ENCODE measurements around the gene MDGA2.
A peak's percentile ranks its signal among the peaks of the same experiment; 100 is the strongest.

MDGA2 gene

DNA sequence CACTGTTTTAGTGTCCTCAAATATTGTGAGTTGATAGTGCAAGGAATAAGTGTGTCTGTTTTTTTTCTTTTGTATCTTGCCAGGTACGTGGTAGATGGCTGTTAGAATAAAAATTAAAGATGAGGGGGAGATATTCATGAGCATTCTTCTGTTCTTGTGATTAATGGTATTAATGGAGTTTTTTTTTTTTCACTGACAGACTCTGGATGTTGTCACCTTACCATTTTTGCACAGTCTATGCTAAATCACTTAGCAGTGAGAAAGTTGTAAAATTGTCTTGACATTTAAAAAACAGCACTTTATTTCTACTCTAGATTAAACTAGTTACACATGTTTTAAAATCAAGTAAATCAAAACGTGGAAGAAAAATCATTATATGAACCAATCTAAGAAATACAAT is 204.3 kb downstream of the MDGA2 start:
- DNase-seq, result no peak

DNA sequence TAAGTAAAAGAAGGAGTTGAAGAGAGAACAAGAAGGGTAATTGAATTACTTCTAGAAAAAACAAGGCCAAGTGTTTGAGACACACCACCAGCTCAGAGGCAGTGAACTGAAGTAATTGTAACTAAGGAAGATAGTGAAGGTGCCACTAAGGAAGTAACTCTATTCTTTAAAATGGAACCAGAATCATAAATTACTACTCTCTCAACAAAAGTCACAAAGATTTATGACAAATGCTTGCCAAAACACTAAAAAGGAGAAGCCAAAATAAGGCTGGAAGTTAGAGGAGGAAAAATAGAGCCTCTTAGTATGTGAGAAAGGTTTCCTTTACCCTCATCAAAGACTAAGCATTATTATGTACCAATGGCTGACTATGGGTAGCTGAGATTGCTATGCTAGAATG is 208.5 kb downstream of the MDGA2 start:
- DNase-seq, result no peak

DNA sequence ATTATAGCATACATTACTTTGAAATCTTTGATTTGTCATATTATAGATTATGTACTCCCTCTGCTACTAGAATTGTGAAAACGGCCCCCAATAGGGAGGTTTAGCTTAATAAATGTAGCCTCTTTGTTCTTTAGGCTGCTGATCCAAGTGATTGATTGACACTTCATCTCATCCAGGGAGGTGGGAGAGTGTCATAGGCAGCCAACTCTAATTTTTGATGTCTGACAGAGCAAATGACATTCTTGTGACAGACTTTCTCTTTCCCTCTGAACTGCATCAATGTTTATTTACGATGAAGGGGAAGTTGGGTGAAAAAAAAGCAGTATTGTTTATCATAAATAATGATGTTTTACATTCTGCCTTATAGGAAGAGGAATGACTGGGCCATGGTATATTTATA is 221.4 kb downstream of the MDGA2 start:
- DNase-seq, result no peak

DNA sequence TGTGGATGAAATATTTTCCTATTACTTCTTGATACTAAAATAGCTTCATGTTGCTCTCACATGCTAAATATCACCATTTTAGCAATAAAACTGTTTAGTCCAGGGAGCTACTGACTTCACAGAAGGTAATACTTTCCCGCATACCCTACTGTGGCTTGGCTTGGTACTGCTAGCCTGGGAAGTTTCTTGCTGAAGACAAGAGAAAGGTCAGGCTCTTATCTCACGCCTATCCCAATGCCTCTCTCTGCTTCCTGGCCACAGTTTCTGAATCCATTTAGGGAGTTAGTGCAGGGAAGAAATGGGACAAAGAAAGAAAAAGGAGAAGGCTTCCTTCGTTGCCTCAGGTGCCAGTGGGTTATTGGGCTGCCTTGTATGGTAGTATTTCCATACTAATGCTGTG is 228.3 kb downstream of the MDGA2 start:
- DNase-seq, result no peak

DNA sequence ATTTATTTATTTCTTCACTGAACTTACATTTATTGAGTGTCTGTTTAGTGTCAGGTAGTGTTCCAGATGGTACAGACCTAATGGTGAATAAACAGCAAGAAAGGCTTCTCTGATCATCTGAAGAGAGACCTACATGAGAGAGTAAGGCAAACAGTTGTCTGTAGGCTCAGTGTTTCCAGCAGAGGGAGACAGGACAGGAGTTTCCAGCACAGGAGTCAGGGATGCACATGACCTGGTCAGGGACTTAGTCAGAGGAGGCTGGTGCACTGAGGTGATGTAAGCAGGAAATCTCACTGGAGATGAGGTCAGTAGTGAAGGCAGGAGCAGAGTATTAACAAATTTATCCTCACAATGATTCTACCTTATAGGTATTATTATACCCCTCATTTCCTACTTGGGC is 233.2 kb downstream of the MDGA2 start:
- no peak for DNase-seq

DNA sequence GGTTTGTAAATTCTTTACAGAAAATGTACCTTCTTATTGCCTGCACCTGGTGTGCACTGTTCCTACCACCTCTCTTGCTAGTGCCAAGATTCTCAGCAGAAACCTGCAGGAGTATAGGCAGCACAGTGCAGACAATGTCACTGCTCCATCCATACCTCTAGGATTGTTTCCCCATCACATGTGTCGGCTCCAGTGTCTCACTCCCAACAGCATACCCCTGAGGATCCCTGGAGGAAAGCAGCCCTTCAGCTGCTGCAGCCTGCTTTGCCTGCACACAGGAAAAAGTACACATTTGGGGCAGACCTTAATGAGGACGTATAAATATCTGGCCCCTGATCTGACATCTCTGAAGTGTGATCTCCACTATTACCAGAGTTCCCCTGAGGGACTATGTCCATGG is 235.5 kb downstream of the MDGA2 start:
- DNase-seq, result no peak

DNA sequence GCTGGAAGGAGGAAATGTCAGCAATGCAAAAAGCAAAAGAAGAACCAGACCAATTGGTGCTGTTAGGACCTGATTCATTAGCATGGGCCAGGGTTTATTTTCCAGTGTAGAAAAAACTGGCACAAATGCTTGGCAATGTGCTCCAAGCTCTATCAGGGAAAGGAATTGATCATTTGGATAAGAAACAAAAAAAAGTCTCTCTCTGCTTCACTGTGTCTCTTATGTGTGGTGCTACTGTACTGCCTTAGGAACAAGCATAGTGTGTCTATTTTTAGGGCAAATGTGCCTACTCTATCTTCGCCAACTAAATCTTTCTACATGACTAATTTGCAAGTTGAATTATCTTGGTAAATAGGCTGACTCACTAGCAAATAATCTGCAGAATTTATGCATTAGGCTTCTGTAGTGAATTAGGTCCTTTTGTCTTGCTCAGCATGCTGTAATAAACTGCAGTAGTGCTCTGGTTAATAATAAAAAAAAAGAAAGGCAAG is 236.7 kb downstream of the MDGA2 start:
- DNase-seq, result no peak

DNA sequence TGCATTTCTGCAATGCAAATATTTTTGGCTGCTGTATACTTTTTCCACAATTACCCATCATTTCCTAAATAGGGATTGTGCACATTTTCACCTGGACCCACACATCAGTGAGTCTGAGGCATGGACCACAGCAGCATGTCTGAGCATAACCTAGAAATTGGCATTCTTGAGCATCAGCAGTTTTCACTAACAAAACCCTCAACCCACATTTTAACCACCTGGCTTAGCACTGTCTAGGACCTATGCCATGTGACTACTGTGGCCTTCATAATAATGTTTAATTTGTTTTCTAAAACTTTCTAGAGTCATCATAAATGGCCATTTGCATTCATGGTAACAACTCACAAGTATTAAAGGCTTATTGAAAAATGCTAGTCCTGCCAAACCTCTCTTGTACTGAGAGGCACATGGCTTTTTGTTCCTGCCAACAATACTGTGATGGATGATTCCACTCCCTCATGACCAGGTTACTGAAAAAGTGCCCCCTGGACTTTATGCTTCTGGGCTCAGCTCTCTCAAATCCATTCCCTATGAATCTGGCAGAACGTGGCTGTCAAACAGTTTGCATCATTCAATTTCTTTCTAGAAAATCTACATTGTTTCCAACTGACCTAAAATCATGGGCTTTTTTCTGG is 240.0 kb downstream of the MDGA2 start:
- no peak for DNase-seq

DNA sequence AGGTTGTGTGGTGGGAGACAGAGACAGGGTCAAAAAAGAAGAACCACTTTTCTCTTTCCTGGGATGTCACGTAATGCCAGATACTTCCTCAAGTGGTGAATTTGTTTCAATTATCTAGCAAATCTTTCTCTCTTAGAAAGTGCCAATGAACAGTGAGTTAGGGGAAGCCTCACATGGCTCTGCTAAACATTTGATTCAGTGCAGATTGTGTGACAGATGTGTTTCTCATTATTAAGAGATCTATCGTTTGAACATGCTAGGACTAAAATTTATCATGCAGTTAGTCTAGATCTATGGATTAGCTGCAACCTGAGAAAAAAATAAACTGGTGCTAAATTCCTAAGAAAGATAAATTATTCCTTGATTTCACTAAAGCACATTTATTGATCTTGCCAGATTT is 247.8 kb downstream of the MDGA2 start:
- no peak for DNase-seq

DNA sequence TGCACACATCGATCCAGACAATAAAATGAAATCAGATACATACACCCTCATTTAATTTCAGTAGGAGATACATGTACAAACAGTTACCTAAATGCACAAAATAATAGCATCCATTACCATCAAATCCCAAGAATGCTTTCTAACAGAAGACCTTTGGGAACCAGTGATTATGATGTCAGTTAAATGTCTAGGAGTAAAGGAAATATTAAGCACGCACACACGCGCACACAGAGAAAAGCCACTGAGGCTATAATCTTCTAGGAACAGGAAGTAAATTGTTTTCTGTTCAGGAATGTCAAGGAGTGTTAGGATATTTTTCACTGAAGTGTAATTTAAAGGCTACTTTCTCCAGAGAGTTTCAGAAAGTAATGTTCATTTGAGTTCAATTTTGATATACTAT is 250.1 kb downstream of the MDGA2 start:
- DNase-seq, result no peak

DNA sequence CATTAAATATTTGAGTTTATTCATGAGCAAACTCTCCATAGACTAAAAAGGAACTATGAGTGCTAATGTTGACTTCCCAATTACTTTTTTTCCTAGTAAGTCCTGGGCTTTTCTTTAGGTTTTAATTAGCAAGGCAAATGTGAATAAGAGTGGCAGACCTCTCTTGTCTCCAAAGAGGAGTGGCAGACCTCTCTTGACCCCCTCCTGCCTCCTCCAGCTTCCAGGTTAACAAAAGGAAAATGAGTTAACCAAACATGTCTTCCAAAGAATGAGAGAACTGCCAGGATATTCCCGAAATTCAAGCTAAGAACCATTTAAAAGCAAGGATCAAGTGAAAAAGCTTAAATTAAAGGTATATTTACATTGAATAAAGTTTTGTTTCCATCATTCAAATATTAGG is 253.2 kb downstream of the MDGA2 start:
- DNase-seq, result no peak

DNA sequence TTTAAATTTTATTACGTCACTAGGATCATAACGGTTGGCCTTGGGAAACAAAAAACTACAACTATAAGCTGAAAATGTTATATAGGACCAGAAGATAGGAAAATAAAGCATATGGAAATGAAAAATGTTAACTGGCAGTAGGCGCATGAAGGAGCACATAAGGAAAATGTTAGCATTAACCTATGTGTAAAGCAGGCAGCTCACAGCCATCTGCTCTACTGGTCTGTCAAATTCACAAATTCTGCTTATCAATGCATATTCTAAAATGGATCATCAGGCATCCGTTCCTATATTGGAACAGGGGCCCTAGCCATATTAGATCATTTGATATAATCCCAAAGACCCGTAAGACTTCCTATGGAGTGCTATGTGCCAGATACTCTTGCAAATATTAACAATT is 263.9 kb downstream of the MDGA2 start:
- no peak for DNase-seq

DNA sequence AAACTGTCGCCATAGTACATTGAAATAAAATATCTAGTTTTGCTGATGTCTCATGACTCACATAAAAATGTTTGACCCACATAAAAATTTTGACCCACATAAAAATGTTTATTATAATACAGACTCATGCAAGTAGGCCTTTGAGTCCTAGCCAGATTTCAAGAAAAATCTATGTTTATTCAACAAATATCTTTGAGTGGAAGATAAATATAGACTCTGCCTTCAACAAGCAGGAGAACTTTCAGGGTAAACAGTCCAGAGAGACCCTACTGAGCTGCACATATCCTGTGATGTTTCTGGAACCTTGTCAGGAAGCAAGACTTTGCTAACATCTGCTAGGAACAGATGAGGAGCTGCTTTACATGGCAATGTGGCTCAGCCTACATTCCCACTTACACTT is 283.1 kb downstream of the MDGA2 start:
- DNase-seq, result no peak

DNA sequence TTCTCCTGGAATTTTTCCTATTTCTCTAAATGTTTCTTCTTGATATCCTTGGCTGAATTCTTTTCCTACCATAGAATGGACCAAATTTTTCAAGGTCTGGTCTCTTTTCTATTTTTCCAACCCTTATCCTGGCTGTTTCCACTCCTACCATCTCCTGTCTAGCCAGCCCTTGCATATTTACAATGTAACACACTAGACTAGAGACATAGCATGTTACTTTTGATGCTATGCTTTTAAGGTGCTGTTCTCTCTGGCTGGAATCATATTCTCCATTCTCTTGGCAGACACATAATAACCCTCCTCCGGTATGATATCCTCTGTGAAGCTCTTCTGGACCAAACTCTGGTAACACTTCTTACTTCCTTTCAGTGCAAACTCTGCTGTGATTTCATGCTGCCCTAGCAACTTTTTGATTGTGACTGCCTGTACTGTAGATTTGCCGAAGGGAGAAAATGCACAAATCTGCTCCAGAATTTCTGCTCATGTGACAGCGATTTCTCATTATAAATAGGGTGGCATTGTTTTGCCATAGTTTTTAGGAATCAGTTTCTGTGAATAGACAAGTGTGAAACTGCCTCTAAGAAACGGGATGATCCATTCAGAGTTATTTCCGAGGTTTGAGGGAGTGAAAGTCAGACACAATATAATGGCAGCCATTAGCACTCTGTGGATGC is 284.4 kb downstream of the MDGA2 start:
- DNase-seq, result no peak

DNA sequence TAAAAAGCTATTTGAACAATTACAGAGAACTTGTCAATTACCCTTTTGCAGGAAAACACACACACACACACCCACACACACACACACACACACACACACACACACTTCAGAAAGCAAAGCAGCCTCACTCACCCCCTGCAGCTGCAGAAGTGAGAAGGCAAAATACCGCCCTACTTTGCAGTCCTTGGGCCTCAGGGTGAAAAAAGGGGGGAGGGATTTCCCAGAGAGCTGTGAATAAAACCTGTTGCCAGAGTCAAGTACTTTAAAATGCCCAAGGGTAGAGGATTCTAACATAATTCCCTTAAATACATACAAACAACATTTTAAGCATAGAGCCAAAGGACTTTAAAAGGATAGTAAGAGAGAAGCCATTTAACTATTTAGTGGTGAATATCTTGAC is 285.9 kb downstream of the MDGA2 start:
- DNase-seq, result no peak

DNA sequence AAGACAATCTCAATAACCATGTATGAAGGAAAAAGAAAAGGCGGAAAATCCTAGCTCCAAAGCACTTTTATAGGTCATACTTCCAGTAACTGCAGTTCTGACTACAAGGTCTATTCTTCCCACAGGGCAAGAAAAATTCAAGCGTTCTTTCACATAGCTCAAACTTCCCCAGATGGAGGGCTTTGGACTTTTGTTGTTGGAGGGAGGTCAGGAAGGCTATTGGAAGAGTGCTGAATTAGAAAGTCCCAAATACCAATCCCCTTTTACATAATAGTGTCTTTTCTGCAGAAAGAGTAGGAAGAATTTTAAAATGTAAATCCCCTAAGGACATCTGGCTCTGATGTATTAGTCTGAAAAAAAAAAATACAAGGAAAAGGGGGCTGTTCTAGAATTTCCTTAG is 309.4 kb downstream of the MDGA2 start:
- no peak for DNase-seq

DNA sequence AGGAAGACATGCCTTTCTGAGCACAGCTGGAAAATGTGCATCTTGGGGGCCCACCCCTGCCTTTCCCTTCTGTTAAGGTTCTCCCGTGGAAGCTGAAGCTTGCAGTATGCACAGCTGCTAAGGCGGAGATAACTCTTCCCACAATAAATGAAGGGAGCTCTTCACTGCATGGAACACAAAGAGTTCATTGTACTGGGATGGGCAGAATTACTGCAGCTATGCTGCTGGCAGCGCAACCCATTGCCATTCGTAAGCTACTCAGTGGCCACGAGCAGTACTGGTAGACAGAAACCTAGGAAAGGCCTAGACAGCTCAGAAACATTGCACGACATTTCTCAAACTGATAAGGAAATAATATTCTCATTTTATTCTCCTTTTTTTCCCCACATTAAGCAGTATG is 310.2 kb downstream of the MDGA2 start:
- DNase-seq, result no peak

DNA sequence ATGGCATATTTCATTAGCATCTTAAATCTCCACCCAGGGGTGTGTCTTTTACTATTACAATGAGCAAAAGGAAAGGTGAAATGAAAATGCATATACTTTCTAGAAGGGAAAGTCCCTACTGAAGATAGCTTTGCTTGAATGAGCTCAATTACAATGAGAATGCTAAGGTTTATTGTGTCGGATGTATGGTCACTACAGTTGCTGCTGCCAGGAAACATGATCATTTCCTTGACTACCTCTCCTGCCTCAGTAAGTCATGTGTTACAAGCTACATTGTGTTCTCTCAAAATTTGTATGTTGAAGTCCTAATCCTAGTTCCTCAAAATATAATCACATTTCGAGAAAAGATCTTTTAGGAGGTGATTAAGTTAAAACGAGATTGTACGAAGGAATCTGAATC is 322.2 kb downstream of the MDGA2 start:
- no peak for DNase-seq

DNA sequence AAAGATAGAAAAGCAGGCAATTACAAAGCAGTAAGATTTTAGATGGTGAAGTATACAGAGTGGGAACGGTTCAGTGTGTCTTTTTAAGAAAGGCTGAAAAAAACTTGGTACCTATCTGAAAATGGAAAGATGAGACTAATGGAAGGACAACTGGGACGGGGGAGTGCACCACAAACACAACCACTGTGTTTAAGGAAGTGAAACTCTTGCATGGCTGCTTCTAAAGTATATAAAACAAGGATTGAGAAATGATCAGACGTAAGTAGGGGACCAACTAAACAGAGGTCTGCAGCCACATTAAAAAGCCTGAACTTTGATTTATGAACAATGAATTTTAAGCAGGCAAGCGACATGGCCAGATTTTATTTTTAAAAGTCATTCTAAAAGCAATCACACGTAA is 328.6 kb downstream of the MDGA2 start:
- DNase-seq, result peak; percentile 7

DNA sequence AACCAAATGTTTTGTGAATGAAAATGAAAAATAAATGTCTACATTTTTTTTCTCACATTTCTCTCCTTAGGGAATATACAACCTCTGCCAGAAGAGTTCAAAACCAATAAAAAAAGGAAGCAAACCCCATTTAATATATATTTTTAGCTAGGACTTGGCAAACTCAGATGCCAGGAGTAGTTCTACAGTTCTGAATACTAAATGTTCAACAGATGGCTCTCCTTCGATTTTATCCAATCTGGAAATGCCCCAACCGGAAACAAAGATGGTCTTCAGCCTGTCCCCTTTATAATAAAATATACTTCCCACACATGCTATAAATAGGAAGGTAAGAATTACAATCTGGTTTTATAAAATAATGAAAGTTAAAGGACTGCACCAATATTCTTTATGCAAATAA is 330.4 kb downstream of the MDGA2 start:
- no peak for DNase-seq

DNA sequence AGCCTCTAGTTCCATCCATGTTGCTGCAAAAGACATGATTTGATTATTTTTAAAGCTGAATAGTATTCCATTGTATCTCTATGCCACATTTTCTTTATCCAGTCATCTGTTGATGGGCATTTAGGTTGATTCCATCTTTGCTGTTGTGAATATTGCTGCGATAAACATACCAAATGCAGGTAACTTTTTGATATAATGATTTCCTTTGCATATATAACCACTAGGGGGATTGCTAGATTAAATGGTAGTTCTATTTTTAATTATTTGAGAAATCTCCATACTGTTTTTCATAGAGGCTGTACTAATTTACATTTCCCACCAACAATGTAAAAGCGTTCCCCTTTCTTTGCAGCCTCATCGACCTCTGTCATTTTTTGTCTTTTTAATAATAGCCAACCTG is 342.5 kb downstream of the MDGA2 start:
- no peak for DNase-seq

DNA sequence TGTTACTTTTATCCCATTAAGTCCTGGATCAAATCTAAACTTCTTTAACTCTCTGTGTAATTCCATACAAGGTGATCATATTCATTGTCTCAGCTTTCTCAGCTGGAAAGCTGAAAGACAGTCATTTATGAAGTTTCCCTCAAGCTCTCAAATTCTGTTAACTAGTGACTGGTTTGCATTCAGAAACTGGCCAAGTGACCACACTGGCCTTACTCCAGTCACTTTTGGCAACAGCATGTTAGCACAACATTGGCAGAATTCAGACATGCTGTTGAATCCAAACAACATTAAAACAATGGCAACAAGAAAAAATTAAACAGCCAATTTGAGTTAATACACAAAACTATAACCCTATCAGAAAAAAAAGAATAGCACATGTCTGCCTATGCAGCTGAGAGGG is 343.3 kb downstream of the MDGA2 start:
- DNase-seq, result no peak

DNA sequence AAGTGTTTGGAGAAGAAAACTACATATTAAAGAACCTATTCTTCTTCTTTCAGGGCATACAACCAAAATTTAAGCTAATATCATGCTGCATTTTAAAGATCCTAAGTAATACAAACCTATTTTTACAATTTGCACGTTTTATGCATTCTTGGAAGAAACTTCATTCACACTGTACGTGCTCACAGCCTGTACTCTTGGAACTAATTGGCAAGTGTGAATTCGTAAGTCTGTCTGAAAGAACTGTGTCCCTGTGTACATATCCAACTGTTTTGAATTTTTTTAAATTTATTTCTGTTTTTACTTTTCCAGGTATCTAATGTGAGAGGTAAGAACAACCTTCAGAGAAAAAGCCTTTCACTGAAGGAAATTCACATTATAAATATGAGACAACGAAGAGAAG is 347.0 kb downstream of the MDGA2 start:
- no peak for DNase-seq

DNA sequence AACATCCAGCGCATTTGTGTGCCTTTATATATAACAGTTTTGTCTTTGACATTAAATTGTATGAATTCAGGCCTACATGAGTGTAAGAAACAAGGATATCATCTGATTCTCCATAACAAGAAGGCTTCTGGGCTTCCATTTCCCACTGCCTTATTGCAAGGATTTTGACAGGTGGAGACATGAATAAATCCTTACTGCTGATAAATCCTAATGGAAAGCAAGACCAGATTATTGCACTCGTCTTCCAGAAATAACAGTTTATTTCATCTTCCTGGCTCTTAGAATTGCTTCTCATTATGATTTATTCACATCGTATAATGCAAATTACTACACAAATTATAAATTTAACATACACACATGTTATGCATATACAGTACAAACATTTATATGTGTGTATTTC is 348.1 kb downstream of the MDGA2 start:
- DNase-seq, result no peak

DNA sequence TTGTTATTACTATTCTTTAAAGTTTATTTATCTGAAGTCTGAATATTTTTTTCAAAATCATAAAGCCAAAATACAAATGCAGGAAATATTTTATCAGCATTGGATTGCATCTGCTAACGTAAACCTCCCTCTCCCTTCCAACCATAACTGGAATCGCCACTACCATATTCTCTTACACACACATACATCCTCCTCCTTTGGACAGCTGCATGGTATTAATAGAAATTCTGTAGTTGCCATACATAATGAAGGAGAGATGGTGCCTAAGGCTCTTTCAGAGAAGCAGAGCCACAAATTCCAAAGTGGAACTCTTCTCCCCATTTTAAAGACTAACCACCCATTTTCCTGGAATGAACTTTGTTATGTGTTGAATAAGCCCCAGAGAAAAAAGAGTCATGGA is 352.7 kb downstream of the MDGA2 start:
- no peak for DNase-seq

Data from SIG-M5 (cell line).